NCI-H1048 (cell line): ENCODE data around the gene FXYD7.

Experiments used
- DNase-seq: peaks from one replicate; lab custom pipeline; 2025; lab: John Stamatoyannopoulos, UW

The FXYD7 gene

GRCh38 chr19:35202722-35203688 lies 60.0 kb downstream of the FXYD7 start:
- DNase-seq: no peak
